GM21526 (cell line): ENCODE results near the gene SLC9A9.
"Not testable (repeated sequence)": the region's sequence is repeated elsewhere in the genome, so short reads cannot be mapped to it uniquely, and the experiment has no call there.

ENCODE experiments used
- ATAC-seq: cut with Tn5 transposase; IDR thresholded peaks from one replicate; pipeline ENCODE4 v1.9.1; 2021; ENCODE audit warnings: moderate library complexity; ENCODE audit not compliant: unreplicated experiment, low FRiP score

SLC9A9 gene

DNA sequence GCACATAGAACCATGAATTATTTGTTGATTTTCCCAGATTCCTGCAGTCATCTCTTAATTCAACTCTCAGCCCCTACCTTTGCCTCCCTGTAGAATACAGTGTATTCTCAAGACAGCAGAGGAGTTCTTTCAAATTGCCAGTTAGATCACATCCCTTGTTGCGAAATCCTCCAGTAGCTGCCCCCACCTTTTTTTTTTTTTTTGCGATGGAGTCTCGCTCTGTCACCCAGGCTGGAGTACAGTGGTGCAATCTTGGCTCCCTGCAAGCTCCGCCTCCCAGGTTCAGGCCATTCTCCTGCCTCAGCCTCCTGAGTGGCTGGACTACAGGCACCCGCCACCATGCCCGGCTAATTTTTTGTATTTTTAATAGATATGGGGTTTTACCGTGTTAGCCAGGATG lies 417.0 kb downstream of the SLC9A9 start:
- not testable (repeated sequence) for ATAC-seq

DNA sequence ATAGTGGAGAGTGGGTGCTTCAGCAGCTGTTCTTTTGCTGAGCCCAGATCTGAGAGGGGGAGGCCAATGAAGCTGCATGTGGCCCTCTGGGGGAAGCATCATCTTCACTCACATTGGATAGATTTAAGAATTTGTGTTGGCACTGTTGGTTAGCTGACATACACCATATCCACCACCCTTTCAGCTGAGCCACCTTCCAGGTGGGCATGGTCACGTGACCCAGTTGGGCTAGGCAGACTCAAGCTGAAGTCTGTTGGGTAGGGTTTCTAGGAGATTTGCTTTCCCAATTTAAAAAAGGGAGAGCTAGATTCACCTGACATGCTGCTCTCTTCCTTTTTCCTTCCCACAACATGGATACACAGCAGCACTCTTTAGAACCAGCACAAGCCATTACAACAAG lies 417.7 kb downstream of the SLC9A9 start:
- no peak for ATAC-seq

DNA sequence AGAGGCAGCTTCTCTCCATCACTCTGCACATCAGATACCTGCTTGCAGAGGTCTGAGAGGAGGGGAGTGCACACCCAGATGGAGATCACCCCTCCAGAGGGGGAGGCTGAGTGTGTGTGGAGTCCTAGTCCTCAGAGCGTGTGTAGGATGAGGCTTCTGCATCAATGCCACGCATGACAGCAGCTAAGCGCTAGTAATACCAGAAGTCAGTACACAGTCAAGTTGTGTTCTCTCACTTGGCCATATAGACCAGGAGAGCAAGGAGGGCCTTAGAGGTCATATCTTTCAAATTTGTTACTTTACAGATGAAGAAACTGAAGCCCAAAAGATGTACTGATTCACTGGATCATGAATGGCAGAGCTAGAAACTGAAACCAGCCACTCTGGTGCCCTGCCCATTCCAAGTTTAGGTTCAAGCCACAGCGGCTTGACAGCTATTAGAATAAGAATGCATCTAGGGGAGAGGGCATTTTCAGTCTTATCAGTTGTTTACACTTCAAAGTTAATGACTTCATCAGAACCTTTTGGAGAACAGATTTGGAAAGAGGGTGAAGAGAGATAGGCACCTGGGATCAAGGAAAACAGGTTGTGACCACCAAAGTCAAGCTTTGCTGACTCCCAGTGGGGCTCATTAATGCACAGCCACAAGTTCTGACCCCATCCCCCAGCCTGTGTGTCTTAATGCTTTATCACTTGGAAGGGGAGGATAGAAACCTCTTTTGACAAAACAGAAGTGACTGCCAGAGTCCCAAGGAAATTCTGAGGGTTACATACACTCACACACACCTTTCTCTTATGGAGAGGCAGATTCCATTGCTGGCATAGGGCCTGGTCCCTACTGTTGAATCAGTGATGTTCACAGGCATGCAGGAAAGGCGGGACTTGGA lies 418.4 kb downstream of the SLC9A9 start:
- no peak for ATAC-seq

DNA sequence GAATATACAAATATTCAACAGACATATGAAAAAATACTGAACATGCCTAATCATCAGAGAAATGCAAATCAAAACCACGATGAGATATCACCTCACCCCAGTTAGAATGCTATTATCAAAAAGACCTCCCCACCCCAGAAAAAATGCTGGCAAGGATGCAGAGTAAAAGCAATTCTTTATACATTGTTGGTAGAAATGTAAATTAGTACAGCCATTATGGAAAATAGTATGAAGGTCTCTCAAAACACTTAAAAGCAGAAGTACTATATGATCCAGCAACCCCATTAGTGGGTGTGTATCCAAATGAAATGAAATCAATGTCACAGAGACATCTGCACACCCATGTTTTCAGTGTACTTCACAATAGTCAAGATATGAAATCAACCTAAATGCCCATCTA lies 420.0 kb downstream of the SLC9A9 start:
- ATAC-seq, result no peak

DNA sequence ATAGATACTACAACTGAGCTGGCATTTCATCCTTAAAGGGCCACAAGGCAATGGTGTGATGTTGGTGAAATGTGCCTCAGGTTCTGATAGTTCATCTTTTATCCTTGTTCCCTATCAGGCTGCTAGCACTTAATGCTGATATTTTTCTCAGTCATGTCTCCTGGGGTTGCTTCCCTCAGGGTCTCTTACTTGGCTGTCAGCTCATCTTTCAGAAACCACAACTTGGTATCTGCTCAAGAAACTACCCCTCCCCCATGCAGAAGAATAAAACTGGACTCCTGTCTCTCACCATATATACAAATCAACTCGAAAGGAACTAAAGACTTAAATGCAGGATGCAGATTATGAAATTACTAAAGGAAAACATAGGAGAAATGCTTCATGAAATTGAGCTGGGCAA lies 420.6 kb downstream of the SLC9A9 start:
- ATAC-seq, result no peak

DNA sequence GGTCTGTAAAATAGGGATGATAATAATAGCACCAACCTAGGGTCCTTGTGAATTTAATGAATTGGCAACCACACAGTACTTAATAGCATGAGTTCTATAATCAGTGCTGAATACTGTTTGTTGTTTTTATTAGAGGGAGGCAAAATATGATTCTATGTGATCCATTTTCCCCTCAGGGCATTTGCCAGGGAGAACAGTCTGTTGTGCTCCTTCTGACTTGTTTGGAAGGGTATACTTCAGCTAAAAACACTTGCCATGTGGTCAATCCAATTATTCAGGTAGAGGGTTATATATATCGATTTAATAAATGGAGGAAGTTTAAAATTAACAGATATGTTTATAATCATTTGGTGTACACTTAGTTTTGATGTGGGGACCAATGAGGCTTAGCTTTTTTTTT lies 423.4 kb downstream of the SLC9A9 start:
- ATAC-seq, result no peak

DNA sequence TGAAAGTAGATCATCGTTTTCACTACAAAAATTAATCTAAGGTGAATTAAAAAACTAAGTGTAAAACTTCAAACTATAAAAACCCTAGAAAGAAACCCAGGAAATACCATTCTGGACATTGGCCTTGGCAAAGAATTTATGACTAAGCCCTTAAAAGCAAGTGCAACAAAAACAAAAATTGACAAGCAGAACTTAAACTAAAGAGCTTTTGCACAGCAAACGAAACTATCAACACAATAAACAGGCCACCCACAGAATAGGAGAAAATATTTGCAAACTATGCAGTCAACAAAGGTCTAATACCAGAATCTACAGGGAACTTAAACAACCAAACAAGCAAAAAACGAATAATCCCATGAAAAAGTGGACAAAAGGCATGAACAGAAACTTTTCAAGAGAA lies 426.7 kb downstream of the SLC9A9 start:
- no peak for ATAC-seq

DNA sequence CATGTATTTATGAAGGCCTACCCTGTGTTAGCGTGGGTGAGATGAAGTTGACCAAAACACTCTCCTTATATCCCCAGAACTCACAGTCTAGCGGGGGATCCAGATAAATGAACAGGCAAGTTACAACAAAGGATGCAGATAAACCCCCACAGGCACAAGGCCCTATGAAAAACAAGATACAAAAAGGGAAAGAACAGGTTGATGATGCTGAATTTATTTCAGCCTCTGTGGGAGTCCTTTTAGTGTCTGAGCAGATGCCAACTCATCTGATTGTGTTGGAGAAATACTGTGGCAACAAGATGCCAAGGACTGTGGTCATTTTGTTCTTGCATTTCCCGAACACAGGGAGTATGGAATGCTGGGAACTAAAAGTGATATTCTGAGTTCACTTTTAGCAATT lies 428.7 kb downstream of the SLC9A9 start:
- no peak for ATAC-seq

DNA sequence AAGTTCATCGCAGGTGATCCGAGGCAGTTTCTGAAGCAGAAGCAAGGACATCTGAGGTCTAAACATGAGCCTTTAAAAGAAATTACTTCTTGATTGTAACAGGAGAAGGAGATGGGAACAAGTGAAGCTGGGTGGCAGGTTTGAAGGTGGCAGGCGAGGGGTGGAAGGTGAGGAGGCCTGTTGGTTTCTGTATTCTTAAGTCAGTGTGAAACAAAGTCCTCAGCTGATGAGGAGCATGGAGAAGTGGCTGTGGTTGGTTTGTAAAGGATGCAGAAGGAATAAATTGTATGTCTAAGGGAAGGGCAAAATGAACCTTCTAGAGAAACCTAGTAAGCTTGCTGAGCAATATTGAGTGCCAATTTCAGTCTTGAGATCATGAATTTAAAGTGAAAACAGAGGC lies 429.9 kb downstream of the SLC9A9 start:
- ATAC-seq, result no peak

DNA sequence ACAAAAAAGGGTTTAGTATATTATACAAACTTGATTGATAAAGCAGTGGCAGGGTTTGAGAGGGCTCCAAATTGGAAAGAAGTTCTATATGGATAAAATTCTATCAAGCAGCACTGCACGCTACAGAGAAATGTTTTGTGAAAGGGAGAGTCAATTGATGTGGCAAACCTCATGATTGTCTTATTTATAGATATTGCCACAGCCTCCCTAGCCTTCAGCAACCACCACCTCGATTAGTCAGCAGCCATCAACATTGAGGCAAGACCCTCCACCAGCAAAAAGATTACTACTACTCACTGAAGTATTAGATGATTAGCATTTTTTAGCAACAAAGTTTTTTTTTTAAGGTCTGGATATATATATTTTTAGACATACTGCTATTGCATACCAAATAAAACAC lies 432.0 kb downstream of the SLC9A9 start:
- ATAC-seq, result no peak

DNA sequence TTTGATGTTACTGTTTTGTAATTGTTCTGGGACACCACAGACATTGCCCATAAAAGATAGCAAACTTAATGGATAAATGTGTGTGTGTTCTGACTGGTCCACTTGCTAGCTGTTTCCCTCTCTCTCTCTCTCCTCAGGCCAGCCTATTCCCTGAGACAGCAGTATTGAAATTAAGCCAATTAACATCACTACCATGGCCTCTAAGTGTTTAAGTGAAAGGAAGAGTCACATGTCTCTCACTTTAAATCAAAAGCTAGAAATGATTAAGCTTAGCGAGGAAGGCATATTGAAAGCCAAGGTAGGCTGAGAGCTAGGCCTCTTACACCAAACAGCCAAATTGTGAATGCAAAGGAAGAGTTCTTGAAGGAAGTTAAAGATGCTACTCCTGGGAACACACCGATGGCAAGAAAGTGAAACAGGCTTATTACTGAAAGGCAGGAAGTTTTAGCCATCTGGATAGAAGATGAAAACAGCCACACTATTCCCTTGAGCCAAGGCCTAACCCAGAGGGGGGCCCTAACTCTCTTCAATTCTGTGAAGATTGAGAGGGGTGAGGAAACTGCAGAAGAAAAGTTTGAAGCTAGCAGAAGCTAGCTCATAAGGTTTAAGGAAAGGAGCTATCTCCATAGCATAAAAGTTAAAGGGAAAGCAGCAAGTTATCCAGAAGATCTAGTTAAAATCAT lies 433.6 kb downstream of the SLC9A9 start:
- ATAC-seq, result no peak

DNA sequence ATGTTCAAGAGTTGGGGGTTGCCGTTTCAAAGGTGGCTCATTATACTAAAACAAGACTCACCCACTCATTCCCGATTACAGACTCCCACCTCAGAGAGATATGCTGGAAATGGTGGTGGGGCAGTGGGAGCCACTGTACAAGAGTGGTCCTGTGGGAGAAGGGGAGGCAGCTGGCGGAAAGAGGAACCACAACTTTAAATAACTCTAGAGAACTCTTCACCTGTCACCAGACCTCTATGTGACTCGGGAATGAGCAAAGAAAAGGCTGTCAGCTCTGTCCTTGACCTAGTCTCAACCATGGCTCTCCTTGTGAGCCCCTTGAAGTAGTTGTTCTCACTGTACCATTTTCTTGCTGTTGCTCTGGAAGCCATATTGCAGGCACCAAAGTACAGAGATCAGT lies 434.9 kb downstream of the SLC9A9 start:
- no peak for ATAC-seq

DNA sequence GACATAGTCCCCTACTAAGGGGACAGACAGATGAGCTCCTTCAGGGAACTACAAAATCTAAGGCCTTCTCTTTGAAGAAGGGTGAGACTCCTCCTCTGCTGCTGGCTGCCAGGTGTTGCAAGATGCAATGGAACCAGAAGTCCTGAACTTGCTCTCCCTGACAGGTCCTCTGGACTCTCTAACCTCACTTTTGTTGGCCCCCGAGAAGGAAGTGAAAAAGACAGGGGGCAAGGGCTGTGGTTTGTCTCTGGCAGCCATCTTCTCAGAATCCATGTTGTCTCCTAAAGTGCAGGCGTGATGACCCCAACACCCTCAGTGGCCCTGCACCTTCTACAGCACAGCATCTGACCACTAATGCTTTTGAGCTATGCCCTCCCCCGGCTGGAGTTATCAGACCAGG lies 436.2 kb downstream of the SLC9A9 start:
- ATAC-seq, result no peak

DNA sequence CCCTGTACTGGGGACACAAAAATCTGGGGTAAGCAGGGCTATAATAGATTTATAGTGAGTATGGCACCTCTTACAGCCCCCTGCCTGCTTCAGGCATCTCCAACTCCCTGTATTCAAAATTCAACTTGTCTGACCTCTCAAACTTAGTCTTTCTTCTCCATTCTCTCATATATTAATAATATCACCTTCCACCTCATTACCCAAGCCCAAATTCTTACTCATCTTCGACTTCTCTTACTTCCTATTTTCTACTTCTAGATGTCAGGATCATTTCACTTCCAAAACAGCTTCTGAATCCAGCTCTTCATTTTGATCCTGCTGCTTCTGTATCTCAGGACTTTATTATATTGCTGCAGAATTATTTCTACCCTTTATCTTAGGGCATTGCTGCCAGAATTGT lies 438.0 kb downstream of the SLC9A9 start:
- ATAC-seq, result no peak

DNA sequence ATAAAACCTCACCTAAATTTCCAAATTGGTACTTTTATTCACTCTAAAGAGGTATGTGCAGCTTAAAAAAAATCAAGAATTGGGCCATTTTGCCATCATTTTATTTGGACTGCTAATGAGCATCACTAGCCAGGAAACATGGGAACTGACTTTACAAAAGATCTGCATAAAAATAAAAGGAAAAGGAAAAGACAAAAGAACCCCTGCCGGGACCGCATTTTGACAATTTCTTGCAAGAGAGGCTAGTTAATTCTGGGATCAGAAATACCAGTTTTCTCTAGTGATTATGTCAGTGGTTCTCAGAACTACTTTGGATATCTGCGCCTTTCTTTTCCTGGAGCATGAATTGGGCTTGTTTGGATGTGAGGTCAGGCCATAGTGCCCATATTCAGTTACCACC lies 439.5 kb downstream of the SLC9A9 start:
- no peak for ATAC-seq

DNA sequence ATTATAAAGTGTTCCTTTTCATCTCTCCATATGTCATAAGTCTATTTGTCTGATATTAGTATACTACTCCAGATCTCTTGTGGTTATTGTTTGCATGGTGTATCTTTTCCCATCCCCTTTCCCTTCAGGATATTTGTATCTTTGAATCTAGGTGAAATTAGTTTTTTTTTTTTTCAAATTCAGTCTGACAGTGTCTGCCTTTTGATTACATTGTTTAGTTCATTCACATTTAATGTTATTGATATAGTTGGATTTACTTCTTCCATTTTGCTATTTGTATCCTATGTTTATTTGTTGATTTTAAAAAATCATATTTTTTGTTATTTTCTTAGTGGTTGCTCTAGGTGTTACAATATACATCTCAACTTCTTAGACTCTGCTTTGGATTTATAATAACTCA lies 445.7 kb downstream of the SLC9A9 start:
- no peak for ATAC-seq

DNA sequence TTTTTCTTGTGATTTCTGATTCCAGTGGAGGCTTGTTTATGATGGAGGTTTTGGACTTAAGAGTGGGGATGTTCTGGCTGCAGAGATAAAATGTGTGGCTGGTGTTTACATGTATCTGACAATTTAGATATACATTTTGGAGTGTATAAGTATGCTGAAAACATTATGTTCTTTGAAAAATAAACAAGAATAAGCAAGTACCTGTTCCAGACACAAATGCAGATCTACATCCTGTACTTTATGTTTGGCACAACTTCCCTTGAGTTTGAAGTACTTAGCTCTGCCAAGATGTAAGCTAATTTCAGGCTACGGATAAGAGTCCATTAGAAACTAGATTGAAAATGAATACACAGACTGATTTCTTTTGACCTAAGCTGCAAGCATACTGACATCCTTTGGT lies 451.5 kb downstream of the SLC9A9 start:
- ATAC-seq, result no peak

DNA sequence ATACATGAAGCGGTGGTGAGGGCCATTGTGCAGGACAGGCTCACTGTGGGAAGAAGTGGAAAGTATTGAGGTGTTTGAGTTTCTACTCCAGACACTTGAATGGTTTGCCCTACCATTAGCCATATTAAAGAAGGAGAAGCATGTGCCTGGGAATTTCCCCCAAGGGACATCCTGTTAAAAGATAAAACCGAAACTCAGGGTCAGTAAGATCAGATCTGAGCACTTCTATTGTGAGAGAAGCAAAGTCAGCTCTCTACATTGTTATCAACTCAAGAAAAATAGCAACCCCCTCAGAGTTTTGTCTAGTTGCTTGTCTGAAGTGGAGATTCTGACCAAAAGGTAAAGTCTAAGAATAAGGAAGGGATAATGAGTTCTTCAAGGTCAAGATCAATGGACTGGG lies 458.9 kb downstream of the SLC9A9 start:
- no peak for ATAC-seq

DNA sequence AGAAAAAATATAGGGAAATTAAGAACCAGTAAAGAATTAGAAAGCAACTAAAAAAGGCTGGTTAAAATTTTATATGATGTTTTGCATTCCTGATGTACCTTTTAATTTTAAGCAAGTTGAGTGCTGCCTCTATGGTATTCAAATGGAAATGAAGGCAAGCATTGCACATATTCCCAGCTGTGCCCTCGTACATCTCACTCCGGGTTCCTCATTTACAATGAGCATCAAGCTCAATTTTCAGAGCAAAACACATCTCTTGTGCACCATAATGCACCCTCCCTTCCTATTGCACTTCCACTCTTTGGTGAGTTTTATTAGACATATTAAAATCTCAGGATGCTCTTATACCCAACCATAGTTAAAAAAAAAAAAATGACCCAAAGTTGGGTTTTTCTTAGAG lies 460.8 kb downstream of the SLC9A9 start:
- no peak for ATAC-seq

DNA sequence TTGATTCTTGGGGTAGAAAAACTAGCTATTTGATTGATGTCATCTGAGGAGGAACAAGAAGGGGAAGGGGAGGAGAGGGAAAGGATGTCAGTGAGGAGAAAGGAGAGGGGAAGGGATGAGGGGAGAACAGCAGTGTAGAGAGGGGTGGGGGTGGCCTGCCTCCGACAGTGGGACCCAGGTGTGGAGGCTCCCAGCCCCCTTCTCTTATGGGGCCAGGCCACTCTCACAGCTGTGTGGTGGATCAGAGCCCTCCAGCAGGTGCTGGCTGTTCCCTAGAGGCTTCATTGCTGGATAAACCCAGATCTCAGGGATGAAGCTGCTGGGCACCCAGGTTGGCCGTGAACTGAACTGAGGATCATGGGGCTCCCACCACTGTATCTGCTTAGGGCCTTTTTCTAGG lies 464.2 kb downstream of the SLC9A9 start:
- ATAC-seq, result no peak

DNA sequence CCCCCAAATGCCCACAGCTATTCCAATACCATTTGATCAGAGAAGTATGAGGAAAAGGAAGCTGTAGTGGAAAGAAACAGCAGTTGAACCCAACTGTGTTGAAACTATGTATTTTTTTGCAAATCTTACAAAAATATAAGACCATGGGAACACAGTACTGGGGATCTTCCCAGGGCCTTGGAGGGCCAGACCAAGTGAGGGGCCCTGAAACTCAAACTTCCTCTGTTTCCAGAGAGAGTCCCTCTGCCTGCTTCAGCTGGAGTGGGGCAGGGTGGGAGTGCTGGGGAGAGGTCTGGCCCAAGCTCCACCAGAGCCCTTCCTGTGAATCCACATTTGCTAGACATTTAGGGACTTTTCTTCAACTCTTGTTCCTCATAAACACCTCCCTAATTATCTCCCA lies 464.8 kb downstream of the SLC9A9 start:
- no peak for ATAC-seq

DNA sequence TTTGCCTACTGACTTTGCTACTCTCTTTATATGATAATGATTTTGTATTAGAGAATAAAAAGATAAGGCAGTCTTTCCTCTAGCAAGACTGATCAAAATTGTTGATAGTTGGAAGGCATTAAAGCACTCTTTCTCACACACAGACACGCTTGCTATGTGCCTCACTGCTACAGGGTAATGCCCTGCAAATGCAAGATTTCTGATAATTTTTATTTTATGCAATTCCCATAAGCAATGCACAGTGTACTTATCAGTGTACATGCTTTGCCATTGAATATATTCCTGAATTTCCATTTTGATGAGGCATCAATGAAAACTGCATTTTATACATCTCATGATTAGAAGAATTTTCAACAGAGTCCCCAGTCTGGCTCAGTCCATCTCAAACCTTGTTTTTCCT lies 465.5 kb downstream of the SLC9A9 start:
- no peak for ATAC-seq
